Measurements from ENCODE around the gene C13orf46.

The C13orf46 gene

GRCh38 chr13:113923376-113924063 is 50.4 kb downstream of the C13orf46 start:
- no peak for DNase-seq (ENCODE audit: low spot score)
- in situ Hi-C loops (cut with MboI; ENCODE audit: low sequenced_read_pairs, unreplicated experiment) = no loop called here
- no peak for TF ChIP-seq CTCF (IDR thresholded peaks at IDR 0.05; ENCODE audit: borderline replicate concordance, control extremely low read depth, extremely low read depth, insufficient read depth, missing control alignments)

- TF ChIP-seq CTCF (IDR thresholded peaks at IDR 0.05; ENCODE audit: borderline replicate concordance, control extremely low read depth, extremely low read depth, insufficient read depth, missing control alignments) = no peak
- no peak for DNase-seq (ENCODE audit: low spot score)
- in situ Hi-C loops (cut with MboI; ENCODE audit: low sequenced_read_pairs, unreplicated experiment) = no loop called here
These were observed 51.3 kb downstream of the C13orf46 start for GRCh38 chr13:113922412-113923118.

GRCh38 chr13:113921763-113922162 is 52.1 kb downstream of the C13orf46 start:
- TF ChIP-seq CTCF (IDR thresholded peaks at IDR 0.05; ENCODE audit: borderline replicate concordance, control extremely low read depth, extremely low read depth, insufficient read depth, missing control alignments) = no peak
- no peak for DNase-seq (ENCODE audit: low spot score)
- in situ Hi-C loops (cut with MboI; ENCODE audit: low sequenced_read_pairs, unreplicated experiment) = no loop called here

- DNase-seq (ENCODE audit: low spot score) = no peak
- no peak for TF ChIP-seq CTCF (IDR thresholded peaks at IDR 0.05; ENCODE audit: borderline replicate concordance, control extremely low read depth, extremely low read depth, insufficient read depth, missing control alignments)
- in situ Hi-C loops (cut with MboI; ENCODE audit: low sequenced_read_pairs, unreplicated experiment) = no loop called here
These were observed 53.1 kb downstream of the C13orf46 start for GRCh38 chr13:113920606-113921286.

- TF ChIP-seq CTCF (IDR thresholded peaks at IDR 0.05; ENCODE audit: borderline replicate concordance, control extremely low read depth, extremely low read depth, insufficient read depth, missing control alignments) = no peak
- in situ Hi-C loops (cut with MboI; ENCODE audit: low sequenced_read_pairs, unreplicated experiment) = no loop called here
- DNase-seq (ENCODE audit: low spot score) = no peak
These were observed 53.9 kb downstream of the C13orf46 start for GRCh38 chr13:113919761-113920559.

Measured in GM13976 (cell line).